PFSK-1 (cell line): Measurements from ENCODE around the gene KCNK3.

Source experiments
- FOXP2 ChIP-seq: optimal IDR thresholded peaks from 2 replicates; pipeline ENCODE3; 2011; ENCODE audit warnings: borderline replicate concordance, control low read depth, inconsistent platforms; ENCODE audit not compliant: insufficient read depth; ENCODE audit errors: extremely low read length, extremely low read depth
- POLR2AphosphoS5 ChIP-seq: IDR thresholded peaks from 2 replicates; pipeline ENCODE4 v1.6.1; 2012; ENCODE audit warnings: low read depth, mild to moderate bottlenecking, control low read depth, low read length, moderate library complexity
- TAF1 ChIP-seq: IDR thresholded peaks from 2 replicates; pipeline ENCODE4 v1.6.1; 2012; ENCODE audit warnings: low read length, control low read depth, borderline replicate concordance; ENCODE audit not compliant: insufficient read depth

DNA sequence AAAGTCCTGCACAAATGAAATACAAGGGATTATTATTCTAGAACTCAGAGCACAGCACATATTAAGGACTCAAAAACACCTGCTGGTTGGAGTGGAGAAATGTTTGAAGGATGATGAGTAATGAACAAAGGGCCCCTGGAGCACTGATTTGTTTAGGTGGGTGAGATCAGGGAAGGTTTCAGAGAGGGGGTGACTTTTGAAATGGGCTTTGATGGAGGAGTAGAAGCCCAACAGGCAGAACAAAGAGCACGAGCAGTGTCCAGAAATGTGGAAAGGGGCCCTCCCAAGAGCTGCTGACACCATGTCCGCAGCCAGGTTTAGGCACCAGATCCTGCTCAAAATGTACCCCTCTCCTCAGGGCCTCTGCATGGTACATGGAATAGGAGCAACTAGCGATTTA, 23.8 kb downstream of the KCNK3 start:
- TF ChIP-seq FOXP2, result no peak
- no peak for TF ChIP-seq POLR2AphosphoS5
- no peak for TF ChIP-seq TAF1
